Body of pancreas (tissue), 4 donors: ENCODE results near the gene ERI3.

ENCODE experiments used
- POLR2A ChIP-seq, 3 donors: fragments of 450-650 bp; IDR thresholded peaks; one replicate each; pipeline ENCODE4 v1.6.1; 2016; ENCODE audit warnings: antibody characterized with exemption in 3 of 3, mild to moderate bottlenecking in 2 of 3
- TF ChIP-seq, protein P1 (sequence below), 7 experiments: fragments of 450-650 bp in 4 of 7; fragments of 200-600 bp in 3 of 7; sonication (generic) in 3 of 7; IDR thresholded peaks; one replicate each; pipeline ENCODE4 v1.5.1; 2016 to 2019; ENCODE audit warnings: antibody characterized with exemption in 7 of 7

DNA sequence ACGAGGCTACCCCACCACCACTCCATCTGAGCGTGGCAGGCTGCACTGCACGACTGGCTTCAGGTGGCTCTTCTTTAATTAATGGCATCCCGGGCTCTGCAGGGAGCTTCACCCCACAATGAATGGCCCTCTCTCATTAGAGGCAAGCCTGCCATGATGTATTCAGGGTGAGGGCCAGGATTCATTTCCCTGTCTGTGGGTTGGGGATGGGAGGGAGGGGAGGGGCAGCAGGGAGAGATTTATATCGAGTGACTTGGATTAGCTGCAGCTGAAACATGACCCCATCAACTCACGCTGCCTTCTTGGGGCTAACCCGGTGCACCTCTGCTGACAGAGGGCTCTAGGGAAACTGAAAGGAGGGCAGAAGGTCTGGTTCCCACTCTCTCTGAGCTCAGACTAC, 54.2 kb downstream of the ERI3 start:
- TF ChIP-seq, protein P1, sequence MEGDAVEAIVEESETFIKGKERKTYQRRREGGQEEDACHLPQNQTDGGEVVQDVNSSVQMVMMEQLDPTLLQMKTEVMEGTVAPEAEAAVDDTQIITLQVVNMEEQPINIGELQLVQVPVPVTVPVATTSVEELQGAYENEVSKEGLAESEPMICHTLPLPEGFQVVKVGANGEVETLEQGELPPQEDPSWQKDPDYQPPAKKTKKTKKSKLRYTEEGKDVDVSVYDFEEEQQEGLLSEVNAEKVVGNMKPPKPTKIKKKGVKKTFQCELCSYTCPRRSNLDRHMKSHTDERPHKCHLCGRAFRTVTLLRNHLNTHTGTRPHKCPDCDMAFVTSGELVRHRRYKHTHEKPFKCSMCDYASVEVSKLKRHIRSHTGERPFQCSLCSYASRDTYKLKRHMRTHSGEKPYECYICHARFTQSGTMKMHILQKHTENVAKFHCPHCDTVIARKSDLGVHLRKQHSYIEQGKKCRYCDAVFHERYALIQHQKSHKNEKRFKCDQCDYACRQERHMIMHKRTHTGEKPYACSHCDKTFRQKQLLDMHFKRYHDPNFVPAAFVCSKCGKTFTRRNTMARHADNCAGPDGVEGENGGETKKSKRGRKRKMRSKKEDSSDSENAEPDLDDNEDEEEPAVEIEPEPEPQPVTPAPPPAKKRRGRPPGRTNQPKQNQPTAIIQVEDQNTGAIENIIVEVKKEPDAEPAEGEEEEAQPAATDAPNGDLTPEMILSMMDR (IDR thresholded peaks at IDR 0.05), result no peak
- no peak for TF ChIP-seq POLR2A (IDR thresholded peaks at IDR 0.05)
